Endothelial cell of umbilical vein (primary cell): ENCODE measurements around the gene P4HB. TPM values are rescaled to one million over a fixed set of nuclear protein-coding genes. Genes with fewer than 3 reads are reported as not detected.

ENCODE experiments used
- BruUV-seq: library from RNA; stranded (reverse); fragments of 400-500 nt; replicated peaks from 2 replicates; lab custom pipeline; 2021; lab: Mats Ljungman, UMichigan
- CTCF ChIA-PET: fragments of 300-600, 350-600 bp; sonication (Branson Sonifier 250); formaldehyde crosslinking; loops from one replicate; lab custom pipeline; 2021; ENCODE audit warnings: antibody characterized with exemption, inconsistent platforms; lab: Charles Lee
- POLR2A ChIA-PET: fragments of 300-600, 350-600 bp; sonication (Branson Sonifier 250); formaldehyde crosslinking; loops from one replicate; lab custom pipeline; 2021; ENCODE audit warnings: antibody characterized with exemption, inconsistent platforms; lab: Charles Lee
- DNase-seq: peaks from one replicate; pipeline ENCODE4 v3.0.0-alpha.2; 2011; ENCODE audit warnings: low read depth, low spot score
- FAIRE-seq: peaks from 2 replicates; lab custom pipeline; 2011; peaks lifted over from hg19 to GRCh38; lab: Jason Lieb, UNC
- H2AFZ ChIP-seq: 2 replicates; pipeline ENCODE4 v1.6.0; 2012; ENCODE audit warnings: low read depth, low read length, control low read depth, inconsistent platforms
- H3K27ac ChIP-seq: 2 replicates; pipeline ENCODE4 v1.5.1; 2011; ENCODE audit warnings: low read depth, mild to moderate bottlenecking, control low read depth, low read length, moderate library complexity; ENCODE audit not compliant: insufficient read depth
- H3K27me3 ChIP-seq, 2 experiments: 2 replicates each; pipeline versions ENCODE4 v1.6.0 to v1.6.1; 2011; ENCODE audit warnings: low read length in 2 of 2, mixed read lengths in 1 of 2; ENCODE audit not compliant: control insufficient read depth in 2 of 2, insufficient read depth in 2 of 2
- H3K36me3 ChIP-seq, 2 experiments: 2 replicates in 1 of 2; 3 replicates in 1 of 2; pipeline ENCODE4 v1.5.1; 2011; ENCODE audit warnings: low read length in 2 of 2, mild to moderate bottlenecking in 1 of 2, moderate library complexity in 1 of 2; ENCODE audit not compliant: control insufficient read depth in 2 of 2, insufficient read depth in 2 of 2; ENCODE audit errors: extremely low read depth in 1 of 2
- H3K4me1 ChIP-seq: 3 replicates; pipeline ENCODE4 v1.5.1; 2011; ENCODE audit warnings: mild to moderate bottlenecking, low read length; ENCODE audit not compliant: control insufficient read depth, insufficient read depth; ENCODE audit errors: extremely low read depth
- H3K4me2 ChIP-seq: 2 replicates; pipeline ENCODE4 v1.6.1; 2011; ENCODE audit warnings: low read length, control low read depth, mixed read lengths; ENCODE audit not compliant: insufficient read depth
- H3K4me3 ChIP-seq, 3 experiments: fragments of 200-600 bp in 1 of 3; sonication (generic), shearing (Covaris generic) in 1 of 3; replicated peaks in 1 of 3; 2 replicates each; pipeline ENCODE4 v1.5.1; 2011 to 2016; ENCODE audit warnings: control low read depth in 3 of 3, low read length in 3 of 3, mild to moderate bottlenecking in 2 of 3, inconsistent platforms in 1 of 3, low read depth in 1 of 3, moderate library complexity in 1 of 3; ENCODE audit not compliant: insufficient read depth in 1 of 3
- H3K79me2 ChIP-seq: 2 replicates; pipeline ENCODE4 v1.6.0; 2012; ENCODE audit warnings: low read length, inconsistent platforms; ENCODE audit not compliant: control insufficient read depth, insufficient read depth
- H3K9ac ChIP-seq: replicated peaks from 2 replicates; pipeline ENCODE3; 2011; ENCODE audit warnings: low read length, control low read depth; ENCODE audit not compliant: insufficient read depth; ENCODE audit errors: extremely low read depth
- H3K9me1 ChIP-seq: replicated peaks from 3 replicates; pipeline ENCODE4 v1.6.0; 2011; ENCODE audit warnings: mild to moderate bottlenecking, low read length; ENCODE audit not compliant: control insufficient read depth, insufficient read depth; ENCODE audit errors: extremely low read depth
- H3K9me3 ChIP-seq: replicated peaks from 2 replicates; pipeline ENCODE4 v1.5.1; 2012; ENCODE audit warnings: low read length, inconsistent platforms; ENCODE audit not compliant: control insufficient read depth, insufficient read depth
- H4K20me1 ChIP-seq: replicated peaks from 2 replicates; pipeline ENCODE3; 2011; ENCODE audit warnings: mild to moderate bottlenecking, low read length; ENCODE audit not compliant: control insufficient read depth, insufficient read depth; ENCODE audit errors: extremely low read depth
- CTCF ChIP-seq, 2 donors: IDR thresholded peaks; 1 replicate in 1 of 2; 2 replicates in 1 of 2; pipeline ENCODE4 v1.5.1; 2011; ENCODE audit warnings: low read length in 2 of 2, mild to moderate bottlenecking in 2 of 2, moderate library complexity in 2 of 2, control low read depth in 1 of 2, inconsistent platforms in 1 of 2, low read depth in 1 of 2; ENCODE audit not compliant: insufficient read depth in 1 of 2; ENCODE audit errors: extremely low read depth in 1 of 2
- EZH2 ChIP-seq: IDR thresholded peaks from 2 replicates; pipeline ENCODE4 v1.6.1; 2012; ENCODE audit warnings: borderline replicate concordance, low read depth, mild to moderate bottlenecking, moderate library complexity, low read length, inconsistent platforms; ENCODE audit not compliant: severe bottlenecking
- FOS ChIP-seq: IDR thresholded peaks from 2 replicates; pipeline ENCODE4 v1.6.1; 2011; ENCODE audit warnings: mild to moderate bottlenecking, low read length, moderate library complexity, borderline replicate concordance; ENCODE audit not compliant: insufficient read depth
- GATA2 ChIP-seq: IDR thresholded peaks from 2 replicates; pipeline ENCODE4 v1.7.0; 2011; ENCODE audit warnings: low read depth, mild to moderate bottlenecking, moderate library complexity, mixed read lengths, low read length; ENCODE audit not compliant: insufficient read length, insufficient read depth
- JUN ChIP-seq: IDR thresholded peaks from 2 replicates; pipeline ENCODE4 v1.6.1; 2011; ENCODE audit warnings: borderline replicate concordance, low read depth; ENCODE audit not compliant: insufficient read length, insufficient read depth
- MAX ChIP-seq: IDR thresholded peaks from 2 replicates; pipeline ENCODE4 v1.6.1; 2011; ENCODE audit not compliant: insufficient read depth, insufficient read length
- MYC ChIP-seq: IDR thresholded peaks from one replicate; pipeline ENCODE4 v1.6.1; 2011; ENCODE audit warnings: mild to moderate bottlenecking, low read depth, low read length
- POLR2A ChIP-seq: IDR thresholded peaks from 2 replicates; pipeline ENCODE4 v1.6.1; 2012; ENCODE audit warnings: low read depth, mild to moderate bottlenecking, control low read depth, low read length
- POLR2AphosphoS5 ChIP-seq: IDR thresholded peaks from 2 replicates; pipeline ENCODE4 v1.6.1; 2012; ENCODE audit warnings: low read depth, mild to moderate bottlenecking, control low read depth, low read length, moderate library complexity; ENCODE audit not compliant: insufficient read depth
- dilution Hi-C: fragments of 300-500 bp; cut with MboI; formaldehyde crosslinking; loops from one replicate; pipeline ENCODE4 v1.15.0; 2019; ENCODE audit warnings: low sequenced_read_pairs; ENCODE audit not compliant: extremely low pct_ligation_motif_present
- intact Hi-C: fragments of 100-400 bp; cut with micrococcal nuclease; formaldehyde crosslinking; loops from one replicate; pipeline ENCODE4 v1.10.0; 2022
- polyA plus RNA-seq, 4 experiments: library from polyadenylated mRNA; depleted of rRNA in 3 of 4; stranded (reverse) in 3 of 4; unstranded in 1 of 4; fragments of >200 nt; gene quantifications; 2 replicates each; pipeline versions ENCODE4 v1.2.1 to v1.2.3, GENCODE V29; 2011 to 2012; ENCODE audit warnings: missing spikeins in 1 of 4
- total RNA-seq: library from RNA; stranded (reverse); gene quantifications from 2 replicates; pipeline ENCODE4 v1.2.3, GENCODE V29; 2021

P4HB gene
- total and polyA plus RNA-seq, 2 donors (not counting 3 experiments of a cell fraction or from before 2014, with no cell fraction given) = 201 to 988 TPM

DNA sequence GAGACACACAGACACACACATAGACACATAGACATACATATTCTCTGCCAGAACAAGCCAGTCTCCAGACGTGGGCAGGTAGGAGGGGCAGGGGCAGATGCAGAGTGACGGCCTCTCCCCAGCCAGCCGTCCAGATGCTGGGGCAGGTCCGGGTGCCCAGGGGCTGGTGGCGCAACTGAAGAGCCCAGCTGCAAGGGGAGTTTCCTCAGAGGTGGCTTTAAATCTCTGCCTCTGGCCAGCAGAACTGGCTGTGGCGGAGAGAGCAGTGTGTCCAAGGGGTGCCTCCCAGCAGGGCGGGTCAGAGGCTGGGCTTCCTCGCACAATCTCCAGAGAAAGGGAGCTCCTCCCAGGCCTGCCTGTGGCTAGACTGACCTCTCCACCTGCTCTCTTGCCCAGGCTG is 65.8 kb downstream of the P4HB start:
- CTCF ChIA-PET = interaction anchor here (1.0 to 1.3 kb wide), 2 partner anchors 11 to 64 kb away, joined by 6 to 9 read pairs; no protein-coding TSS in a partner anchor
- POLR2A ChIA-PET = no interaction called here

More for the DNA sequence above, 65.8 kb downstream of the P4HB start:
- TF ChIP-seq MAX (no peak), MYC (no peak), JUN (no peak), POLR2AphosphoS5 (no peak), FOS (no peak), GATA2 (no peak), POLR2A (no peak), CTCF (IDR thresholded peaks at IDR 0.05; ENCODE audit: extremely low read depth in 1 of 2, insufficient read depth in 1 of 2, low read depth in 1 of 2, low read length in 2 of 2) (no peak), EZH2 (no peak)
- no peak for FAIRE-seq
- Histone ChIP-seq H3K4me2 (no peak overlapping the region), H3K79me2 (no peaks in the 10 kb centered on the region), H2AFZ (no peak overlapping the region), H3K9me1 (no peaks in the 10 kb centered on the region), H4K20me1 (no peaks in the 10 kb centered on the region), H3K9ac (no peak overlapping the region), H3K4me1 (no peaks in the 10 kb centered on the region), H3K36me3 (no peaks in the 10 kb centered on the region), H3K27ac (no peak overlapping the region), H3K27me3 (no peaks in the 10 kb centered on the region), H3K9me3 (no peaks in the 10 kb centered on the region), H3K4me3 (no peak overlapping the region)
- BruUV-seq = no TSS peak
- DNase-seq = no peak
- intact Hi-C loops = no loop called here
- dilution Hi-C loops = no loop called here
